HG03280 (cell line): ENCODE data around the gene PBOV1.
"Not testable (repeated sequence)": the region's sequence is repeated elsewhere in the genome, so short reads cannot be mapped to it uniquely, and the experiment has no call there.

ENCODE experiments used
- ATAC-seq: cut with Tn5 transposase; IDR thresholded peaks from one replicate; pipeline ENCODE4 v1.9.1; 2021; ENCODE audit warnings: mild to moderate bottlenecking, moderate library complexity; ENCODE audit not compliant: unreplicated experiment

The PBOV1 gene

DNA sequence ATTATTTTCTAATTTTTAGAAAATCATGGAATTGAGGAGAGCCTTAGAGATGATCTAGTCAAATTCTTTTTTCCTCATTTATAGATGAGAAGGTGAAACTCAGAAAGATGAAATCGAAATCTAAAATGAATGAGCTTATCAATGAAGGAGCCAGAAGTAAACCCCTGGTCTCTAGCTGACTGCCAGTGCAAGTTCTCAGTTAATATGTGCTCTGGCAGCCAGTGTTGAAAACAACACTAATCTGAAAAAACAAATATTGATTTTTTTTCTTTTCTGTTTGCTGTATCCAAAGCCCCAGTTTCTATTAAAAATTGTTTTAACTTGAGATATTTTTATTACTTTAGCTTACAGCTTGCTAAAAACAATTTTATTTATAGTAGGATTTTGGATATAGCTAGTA lies 21.5 kb upstream of the PBOV1 start:
- ATAC-seq = no peak

DNA sequence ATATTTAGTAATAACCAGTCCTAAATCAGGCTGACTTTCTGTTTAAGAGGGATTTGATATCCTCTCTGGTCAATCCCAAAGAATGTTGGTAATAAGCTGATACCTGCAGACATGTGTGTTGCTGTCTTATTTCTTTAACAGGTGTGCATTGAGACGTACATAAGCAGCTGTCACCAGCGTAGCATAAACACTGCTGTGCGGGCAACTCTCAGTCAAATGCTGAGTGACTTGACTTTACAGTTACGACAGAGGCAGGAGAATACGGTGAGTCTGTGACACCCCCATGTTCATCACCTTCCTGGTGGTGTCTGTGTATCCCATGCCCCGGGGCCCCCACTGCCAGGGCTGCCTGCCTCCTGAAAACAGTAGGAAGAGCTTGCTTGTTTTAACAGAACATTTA lies 20.1 kb upstream of the PBOV1 start:
- ATAC-seq = no peak

DNA sequence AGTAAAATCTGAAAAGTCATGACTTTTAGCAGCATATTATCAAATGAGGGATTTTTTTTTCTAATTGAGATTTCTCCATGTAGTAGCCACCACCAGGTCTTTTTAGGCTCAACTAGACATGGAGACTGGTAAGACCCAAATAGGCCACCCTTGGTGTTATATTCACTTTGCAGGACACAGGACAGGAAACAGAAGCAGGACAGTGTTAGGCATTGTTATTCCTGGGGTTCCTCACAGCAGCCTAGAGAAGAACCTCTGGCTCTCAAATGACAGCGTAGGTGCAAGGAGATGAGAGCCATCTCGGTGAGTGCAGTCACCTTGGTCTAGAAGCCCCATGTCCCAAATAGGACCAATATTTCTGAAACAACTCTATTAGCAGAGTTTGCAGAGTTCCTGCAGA lies 19.2 kb upstream of the PBOV1 start:
- ATAC-seq = no peak

DNA sequence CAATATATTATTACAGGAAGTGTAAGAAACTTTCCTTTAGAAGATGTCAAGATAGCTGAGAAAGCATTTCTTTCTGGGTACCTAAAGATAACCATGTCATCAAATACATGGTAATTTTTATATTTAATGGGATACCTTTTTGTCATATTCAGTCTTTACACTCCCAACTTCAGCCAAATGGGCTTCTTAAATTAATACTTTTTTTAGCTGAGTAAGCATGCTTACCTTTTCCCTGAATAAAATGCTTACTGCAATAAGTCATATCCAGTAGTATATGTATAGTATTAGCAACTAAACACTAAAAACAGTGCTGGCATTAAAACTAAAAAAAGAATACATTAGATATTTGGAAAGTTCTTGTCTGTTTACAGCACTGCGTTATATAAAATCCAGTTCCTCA lies 17.4 kb upstream of the PBOV1 start:
- ATAC-seq = no peak

DNA sequence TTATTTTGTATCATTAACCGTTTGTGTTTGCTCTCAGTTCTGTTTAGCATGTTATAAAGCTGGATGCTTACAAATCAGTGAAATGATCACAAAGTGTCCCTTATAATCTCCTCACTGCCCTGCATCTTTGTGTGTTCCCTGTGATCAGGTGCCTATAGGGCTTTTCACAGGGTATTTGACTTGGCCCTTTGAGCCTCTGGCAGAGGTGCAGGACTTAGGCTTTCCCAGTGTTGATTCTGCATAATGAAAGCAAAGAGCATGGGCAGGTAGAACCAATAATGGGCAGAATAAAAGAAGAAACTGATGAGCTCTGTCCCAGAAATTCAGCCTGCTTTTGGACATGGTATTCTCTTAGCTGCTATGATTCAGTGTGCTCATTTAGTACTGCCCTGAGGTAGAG lies 16.9 kb upstream of the PBOV1 start:
- no peak for ATAC-seq

DNA sequence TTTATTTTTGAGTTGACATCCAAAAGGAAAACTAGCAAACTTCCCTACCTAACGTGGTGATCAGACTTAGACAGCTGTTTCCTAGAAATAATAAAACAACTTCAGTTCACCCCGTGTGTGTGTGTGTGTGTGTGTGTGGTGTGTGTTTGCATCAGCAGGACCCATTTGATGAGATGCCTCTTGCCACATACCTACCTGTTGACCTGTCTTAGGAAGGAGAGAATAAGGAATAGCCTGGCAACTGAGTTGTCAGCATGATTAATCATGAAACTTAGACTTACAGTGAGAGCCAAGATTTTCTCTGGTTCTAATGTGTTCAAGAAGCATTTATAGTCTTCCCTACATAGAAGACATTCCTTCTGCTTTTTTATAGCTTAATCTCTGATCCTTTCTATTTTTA lies 16.1 kb upstream of the PBOV1 start:
- no peak for ATAC-seq

DNA sequence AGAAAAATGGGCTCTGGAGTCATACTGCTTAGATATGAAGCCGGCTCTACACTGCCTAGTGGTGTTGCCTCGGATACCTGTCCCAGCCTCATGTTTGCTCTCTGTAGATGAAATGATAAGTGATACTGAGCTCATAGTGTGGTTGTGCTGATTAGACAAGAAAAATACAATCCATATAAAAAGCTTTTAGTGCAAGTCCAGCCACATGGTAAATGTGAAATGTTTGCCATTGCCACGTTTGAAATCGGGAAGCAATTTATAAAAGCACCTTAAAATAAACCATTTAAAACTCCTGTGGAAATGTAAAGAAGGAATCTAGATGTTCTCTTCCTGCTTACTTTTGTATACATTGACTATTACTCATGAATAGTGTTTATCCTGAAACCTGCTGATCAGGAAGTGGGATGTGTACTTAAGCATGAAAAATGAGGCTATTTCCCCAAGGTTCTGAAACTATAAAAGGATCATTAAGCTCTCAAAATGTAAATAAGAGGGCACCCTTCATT lies 13.1 kb upstream of the PBOV1 start:
- ATAC-seq = no peak

DNA sequence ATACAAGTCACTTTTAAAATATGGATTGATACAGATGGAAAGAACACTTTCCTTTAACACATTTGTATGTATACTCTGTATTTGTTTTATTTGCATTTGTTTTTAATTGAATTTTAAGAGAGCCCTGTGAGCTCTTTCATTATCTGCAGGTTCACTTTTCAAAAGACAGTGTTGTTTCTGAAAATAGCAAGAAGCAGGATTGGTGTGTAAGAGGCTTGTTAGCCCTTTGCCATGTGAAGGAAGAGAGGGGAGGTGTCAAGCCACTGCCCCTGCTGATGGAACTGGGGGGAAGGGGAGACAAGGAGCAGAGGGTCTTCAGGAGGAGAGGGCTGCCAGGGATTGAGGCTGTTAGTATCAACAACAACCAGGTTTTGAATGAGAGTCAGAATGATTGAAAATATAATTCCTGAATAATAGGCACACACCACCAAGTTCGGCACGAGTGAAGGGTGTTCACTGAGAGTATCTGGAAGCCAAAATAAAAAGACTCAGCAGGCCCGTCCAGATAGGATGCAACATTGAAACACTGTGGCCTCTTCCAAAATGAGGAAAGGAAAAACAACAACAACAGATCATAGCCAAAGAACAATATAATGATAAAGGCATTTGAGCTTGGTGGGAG lies 12.6 kb upstream of the PBOV1 start:
- ATAC-seq = no peak

DNA sequence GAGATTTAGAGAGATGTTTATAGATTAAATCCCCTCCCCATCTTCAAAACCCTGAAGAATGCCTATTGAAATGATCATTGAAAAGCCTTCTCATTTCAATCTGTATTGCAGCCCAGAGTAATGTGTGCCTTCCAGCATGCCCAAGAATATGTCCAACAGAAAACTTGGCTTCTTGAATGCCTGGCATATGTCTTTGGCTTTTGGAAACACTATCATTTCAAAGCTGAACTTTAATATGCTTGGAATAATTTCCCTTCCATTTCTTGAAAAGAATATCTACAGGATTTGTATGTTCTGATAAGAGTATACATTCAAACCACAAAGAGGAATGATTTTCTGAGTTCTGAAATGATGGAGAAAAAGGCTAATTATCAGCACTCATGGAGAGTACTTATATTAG lies 11.9 kb upstream of the PBOV1 start:
- no peak for ATAC-seq

DNA sequence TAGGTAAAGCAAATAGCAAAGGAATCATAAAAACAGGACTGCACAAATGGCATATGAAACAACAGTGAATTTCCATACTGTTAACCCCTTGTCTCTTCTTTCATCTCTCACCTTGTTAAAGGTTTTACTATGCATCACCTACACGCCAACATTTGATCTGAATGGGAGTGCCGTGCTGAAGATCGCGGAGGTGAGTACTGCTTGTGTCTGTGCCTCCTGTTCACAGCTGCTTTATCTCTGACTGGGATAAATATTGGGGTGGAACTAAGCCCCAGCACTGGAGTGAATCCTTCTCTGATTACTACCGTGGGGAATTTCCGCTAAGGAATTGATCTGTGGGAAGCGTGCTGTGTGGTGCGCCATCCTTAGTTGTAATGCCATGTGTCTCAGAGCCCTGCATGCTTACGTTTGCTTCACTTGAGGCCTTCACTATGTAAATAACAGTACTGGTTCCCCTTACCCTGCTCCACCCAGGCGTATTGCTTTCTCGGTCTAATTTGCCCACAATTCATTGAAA lies 11.4 kb upstream of the PBOV1 start:
- no peak for ATAC-seq

DNA sequence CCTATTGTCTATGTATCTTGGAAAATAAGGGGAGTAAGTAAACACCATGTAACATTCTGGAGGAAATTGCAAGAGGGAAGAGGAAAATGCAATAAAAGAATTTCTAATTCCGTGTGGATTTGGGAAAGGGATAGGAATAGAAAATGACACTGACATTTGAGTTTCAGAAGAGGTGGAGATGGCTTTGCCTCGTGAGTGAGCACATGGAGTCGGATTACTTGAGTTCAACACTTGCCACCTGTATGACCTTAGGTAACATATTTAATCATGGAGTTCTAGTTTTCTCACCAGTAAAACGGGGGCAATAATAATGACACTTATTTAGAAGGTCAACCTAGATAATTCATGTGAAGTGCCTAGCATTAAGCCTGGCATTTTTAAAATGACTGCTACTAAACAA lies 10.8 kb upstream of the PBOV1 start:
- ATAC-seq = no peak

DNA sequence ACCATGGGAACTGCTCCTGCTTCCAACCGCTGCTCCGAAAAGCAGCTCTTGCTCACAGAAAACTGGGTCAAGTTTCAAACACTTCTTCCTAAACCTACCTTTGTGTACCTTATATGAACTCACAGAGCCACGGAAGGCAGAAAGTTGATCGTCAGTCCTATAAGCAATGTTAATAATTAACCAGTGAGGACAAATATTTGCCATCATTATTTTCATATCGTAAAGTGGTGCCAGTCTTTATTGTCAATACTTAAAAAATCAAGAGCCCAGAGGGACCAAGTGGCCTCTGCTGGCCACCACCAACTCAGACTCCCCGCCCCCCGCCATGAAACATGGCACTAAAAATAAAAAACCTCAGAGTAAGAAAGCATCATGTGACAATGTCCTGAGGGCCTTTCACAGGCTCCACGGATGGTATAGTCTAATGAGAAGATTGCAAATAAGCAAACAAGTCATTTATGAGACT lies 9.1 kb upstream of the PBOV1 start:
- ATAC-seq = no peak

DNA sequence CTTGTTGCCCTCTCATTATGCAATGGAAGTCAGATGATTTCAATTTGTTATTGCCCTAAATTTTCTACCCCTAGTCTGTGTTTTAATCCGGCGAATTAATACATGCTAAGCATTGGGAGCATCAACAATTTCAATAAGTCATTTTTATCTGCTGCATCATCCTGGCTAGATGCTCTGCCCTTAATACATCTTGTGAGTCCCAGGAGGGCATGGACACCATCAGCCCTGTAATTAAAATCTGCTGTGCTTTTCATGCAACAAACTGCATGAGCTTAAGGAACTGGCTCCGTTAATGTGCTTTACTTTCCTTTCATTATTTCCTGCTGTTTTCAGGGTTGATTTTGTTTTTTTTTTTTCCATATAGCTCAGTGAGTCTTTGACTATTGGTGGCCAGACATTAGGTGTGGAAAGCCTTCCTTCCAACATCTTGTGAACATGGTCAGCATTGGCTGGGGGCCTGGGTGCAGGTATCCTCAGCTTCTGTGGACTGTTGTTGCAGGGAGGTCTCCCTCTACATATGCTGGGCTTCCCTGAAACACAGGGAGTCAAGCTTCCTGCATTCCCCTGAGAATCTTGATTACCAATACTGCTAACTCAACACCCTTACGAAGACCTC lies 8.5 kb upstream of the PBOV1 start:
- no peak for ATAC-seq

DNA sequence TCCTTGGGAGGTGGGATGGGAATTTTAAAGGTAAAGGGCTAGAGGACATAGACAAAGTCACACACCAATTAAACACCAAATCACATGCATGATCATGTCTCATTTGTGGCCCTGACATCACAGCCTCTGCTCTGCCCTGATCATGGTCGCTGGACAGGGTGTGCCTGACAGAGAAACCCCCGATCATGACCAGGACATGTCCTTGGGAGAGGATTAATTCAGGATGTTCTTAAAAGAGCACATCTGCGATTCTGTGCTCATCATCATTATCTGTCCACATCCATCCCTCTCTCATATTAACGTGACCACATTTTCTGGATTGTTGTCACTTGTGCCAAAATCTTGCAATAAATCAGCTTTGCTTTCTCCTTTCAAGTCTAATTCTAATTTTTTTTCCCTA lies 7.7 kb upstream of the PBOV1 start:
- no peak for ATAC-seq

DNA sequence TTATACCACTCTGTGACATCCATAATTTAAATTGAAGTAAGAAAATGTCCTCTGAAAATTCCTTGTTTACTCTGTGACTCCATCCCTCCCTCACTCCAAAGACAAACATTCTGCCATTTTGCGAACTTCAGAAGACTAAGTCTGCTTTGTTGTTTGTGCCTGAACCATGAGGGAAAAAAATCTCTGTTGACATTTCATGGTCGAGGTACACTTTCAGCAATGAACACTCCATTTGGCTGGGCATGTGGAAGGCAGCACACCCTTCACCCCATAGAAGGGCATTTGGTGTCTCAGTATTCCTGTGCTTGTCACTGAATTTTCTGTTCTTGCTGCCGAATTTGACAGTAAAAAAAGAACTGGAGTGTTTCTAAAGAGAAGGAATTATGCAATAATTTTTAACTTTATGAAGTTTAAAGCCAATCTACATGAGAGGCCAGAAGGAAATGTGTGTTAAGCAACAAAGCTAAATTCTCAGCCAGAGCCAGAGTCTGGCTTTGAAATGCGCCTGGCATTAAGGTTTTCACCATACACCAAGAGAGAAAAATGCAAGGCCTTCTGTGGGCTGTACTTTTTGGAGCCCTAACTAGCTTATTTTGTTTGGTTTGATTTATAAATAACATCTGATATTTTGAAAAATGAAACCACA lies 4.7 kb upstream of the PBOV1 start:
- no peak for ATAC-seq

DNA sequence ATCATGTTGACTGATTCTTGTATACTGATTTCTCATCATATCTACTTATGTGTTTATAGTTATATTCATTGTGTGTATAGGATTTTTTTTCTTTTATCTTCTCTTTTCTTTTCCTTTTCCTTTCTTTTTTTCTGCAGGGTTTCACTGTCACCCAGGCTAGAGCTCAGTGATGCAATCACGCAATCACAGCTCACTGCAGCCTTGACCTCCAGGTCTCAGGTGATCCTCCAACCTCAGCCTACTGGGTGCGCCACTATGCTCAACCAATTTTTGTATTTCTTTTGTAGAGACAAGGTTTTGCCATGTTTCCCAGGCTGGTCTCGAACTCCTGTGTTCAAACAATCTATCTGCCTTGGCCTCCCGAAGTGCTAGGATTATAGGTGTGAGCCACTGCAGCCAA lies 1.6 kb upstream of the PBOV1 start:
- ATAC-seq = no peak

DNA sequence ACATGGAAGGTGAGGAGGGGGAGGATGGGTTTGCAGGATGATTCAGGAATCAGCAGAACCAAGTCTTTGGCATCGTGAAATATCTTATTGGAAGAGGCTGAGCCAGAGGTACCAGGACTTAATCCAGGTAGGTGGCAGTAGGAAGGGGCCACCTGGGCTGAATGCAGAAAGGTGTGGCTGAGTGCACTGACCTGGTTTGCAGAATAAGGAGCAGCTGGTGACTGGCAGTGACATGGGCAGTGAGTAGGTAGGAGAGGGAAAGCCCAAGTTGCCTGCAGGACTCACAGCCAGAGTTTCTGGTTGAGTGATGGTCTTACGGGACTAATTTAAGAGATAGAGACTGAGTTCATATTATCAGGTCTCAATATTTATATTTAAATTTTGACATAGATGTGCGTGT lies 1.1 kb upstream of the PBOV1 start:
- no peak for ATAC-seq

DNA sequence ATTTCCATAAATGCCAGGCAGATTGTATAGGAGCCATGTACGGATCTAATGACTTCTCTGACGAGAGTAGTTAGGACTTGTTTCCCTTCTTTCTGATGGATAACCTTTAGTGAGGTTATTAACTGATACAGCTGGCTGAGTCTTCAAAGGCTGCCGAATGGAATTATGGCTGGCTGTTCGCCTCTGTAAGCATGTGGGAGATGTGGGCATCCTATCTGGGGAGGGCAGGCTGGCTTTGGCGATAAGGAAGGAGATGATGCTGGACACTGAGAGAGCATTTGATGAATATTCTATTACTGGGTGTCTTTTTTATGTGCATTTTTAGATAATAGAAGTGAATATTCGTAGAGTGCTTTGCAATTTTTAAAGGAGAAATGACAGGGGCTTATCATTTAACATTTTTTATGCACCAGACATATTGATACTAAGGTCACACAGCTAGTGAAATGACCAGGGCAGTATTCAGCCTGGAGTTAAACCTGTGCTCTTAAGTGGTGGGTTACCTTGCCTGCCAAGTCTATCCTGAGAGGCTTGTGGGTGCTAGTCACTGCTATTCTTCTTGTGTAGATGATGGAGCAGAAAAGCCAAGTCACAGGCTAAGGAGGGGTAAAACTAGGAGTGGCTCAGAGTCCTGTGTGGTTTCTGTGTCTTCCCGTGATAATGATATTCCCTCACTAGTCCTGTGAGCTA lies 3.1 kb downstream of the PBOV1 start:
- no peak for ATAC-seq

DNA sequence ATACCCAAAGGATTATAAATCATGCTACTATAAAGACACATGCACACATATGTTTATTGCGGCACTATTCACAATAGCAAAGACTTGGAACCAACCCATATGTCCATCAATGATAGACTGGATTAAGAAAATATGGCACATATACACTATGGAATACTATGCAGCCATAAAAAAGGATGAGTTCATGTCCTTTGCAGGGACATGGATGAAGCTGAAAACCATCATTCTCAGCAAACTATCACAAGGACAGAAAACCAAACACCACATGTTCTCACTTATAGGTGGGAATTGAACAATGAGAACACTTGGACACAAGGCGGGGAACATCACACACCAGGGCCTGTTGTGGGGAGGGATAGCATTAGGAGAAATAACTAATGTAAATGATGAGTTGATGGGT lies 5.8 kb downstream of the PBOV1 start:
- ATAC-seq = not testable (repeated sequence)

DNA sequence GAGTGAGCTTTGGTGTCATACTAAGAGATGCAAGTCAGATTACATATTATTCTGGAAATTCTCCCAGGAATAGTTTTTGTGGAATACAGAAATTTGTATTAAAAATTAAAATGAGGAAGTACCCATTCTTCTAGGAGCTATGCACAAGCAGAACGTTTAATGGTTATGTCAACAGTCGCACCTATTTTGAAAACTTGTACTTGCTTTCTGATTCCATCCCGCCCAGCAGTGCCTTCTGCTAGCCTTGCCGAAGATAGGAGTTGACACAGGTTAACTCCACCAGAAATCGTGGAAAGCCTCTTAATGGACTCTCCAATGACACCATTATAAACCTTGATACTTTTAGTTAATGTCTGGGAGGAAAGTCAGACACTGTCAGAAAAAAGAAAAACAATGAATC lies 6.7 kb downstream of the PBOV1 start:
- no peak for ATAC-seq

DNA sequence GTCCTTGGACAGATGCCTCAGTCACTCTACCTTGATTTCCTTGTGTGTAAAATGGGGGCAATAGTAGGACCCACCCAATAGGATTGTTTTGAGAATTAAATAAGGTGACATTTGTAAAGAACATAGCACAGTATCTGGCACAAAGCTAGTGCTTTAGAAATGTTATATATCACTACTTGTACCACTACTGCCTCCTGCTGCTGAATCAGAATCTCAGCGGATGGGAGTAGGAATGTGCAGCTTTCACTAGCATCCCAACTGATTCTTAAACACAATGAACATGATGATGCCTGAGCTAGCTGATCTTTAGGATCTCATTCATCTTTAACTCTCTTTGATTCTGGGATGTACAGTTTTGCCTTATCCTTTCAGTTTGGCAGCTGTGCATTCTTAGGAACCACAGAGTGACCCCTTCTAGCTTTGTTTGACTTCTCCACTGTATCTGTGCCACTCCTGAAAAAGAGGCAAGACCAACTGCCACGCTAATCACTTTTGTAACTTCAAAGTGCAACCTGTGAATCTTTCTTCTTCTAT lies 7.2 kb downstream of the PBOV1 start:
- no peak for ATAC-seq
